Measurements from ENCODE around the gene NCBP2L.

DNA sequence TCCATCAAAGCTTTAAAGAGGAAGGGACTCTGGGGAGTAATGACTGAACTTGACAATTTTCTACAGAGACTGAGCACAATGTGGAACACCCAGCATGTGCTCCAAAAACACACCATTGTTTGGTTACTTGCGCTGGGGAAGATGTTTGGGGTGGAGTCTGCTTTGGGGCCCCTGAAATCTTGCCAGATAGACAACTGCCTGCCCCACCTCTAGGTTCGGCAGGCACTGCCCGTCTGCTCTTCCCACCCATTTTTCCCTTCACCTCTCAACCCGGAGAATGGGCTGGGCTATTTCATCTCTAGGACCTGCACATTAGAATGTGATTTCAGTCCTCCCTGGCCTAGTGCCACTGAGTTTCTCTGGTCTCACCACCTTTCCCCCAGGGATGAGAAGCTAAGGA, 43.8 kb upstream of the NCBP2L start:
- TF ChIP-seq, protein P1, sequence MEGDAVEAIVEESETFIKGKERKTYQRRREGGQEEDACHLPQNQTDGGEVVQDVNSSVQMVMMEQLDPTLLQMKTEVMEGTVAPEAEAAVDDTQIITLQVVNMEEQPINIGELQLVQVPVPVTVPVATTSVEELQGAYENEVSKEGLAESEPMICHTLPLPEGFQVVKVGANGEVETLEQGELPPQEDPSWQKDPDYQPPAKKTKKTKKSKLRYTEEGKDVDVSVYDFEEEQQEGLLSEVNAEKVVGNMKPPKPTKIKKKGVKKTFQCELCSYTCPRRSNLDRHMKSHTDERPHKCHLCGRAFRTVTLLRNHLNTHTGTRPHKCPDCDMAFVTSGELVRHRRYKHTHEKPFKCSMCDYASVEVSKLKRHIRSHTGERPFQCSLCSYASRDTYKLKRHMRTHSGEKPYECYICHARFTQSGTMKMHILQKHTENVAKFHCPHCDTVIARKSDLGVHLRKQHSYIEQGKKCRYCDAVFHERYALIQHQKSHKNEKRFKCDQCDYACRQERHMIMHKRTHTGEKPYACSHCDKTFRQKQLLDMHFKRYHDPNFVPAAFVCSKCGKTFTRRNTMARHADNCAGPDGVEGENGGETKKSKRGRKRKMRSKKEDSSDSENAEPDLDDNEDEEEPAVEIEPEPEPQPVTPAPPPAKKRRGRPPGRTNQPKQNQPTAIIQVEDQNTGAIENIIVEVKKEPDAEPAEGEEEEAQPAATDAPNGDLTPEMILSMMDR (IDR thresholded peaks at IDR 0.05; ENCODE audit: low read depth, low read length, poor library complexity, severe bottlenecking) = no peak
- no peak for TF ChIP-seq EZH2phosphoT487 (IDR thresholded peaks at IDR 0.05; ENCODE audit: borderline replicate concordance, low read length)
